ENCODE results near the gene CDK15. TPM values are rescaled to one million over a fixed set of nuclear protein-coding genes. Genes with fewer than 3 reads are reported as not detected.

CDK15 gene
- total RNA-seq, 2 donors from 2014 or later: 1.2 TPM; not detected in 1

- no peak overlapping the region for H3K4me3 ChIP-seq
- no peaks in the 10 kb centered on the region for H3K9me3 ChIP-seq
- intact Hi-C loops (cut with DNase I): no loop called here
- H3K27me3 ChIP-seq (replicated peaks; ENCODE audit: insufficient read depth): no peaks in the 10 kb centered on the region
- H3K27ac ChIP-seq: no peak overlapping the region
- no peak for DNase-seq (ENCODE audit: low spot score)
- no peaks in the 10 kb centered on the region for H3K36me3 ChIP-seq
- no peak for TF ChIP-seq POLR2A (IDR thresholded peaks at IDR 0.05)
- TF ChIP-seq POLR2AphosphoS5 (IDR thresholded peaks at IDR 0.05): no peak
- no peak for TF ChIP-seq CTCF (IDR thresholded peaks at IDR 0.05)
- H3K4me1 ChIP-seq (replicated peaks): no peaks in the 10 kb centered on the region
- WGBS: 79% methylated on average over 5 of the region's 5 CpGs
These were observed 60.5 kb downstream of the CDK15 start for GRCh38 chr2:201866643-201867473.

- intact Hi-C loops (cut with DNase I): no loop called here
- WGBS: 97% methylated on average over 5 of the region's 5 CpGs
- no peak overlapping the region for H3K27ac ChIP-seq
- no peak for TF ChIP-seq POLR2A (IDR thresholded peaks at IDR 0.05)
- no peak for TF ChIP-seq POLR2AphosphoS5 (IDR thresholded peaks at IDR 0.05)
- no peak for TF ChIP-seq CTCF (IDR thresholded peaks at IDR 0.05)
- no peak for DNase-seq (ENCODE audit: low spot score)
- no peaks in the 10 kb centered on the region for H3K4me1 ChIP-seq (replicated peaks)
- no peak overlapping the region for H3K4me3 ChIP-seq
- no peaks in the 10 kb centered on the region for H3K36me3 ChIP-seq
- no peaks in the 10 kb centered on the region for H3K9me3 ChIP-seq
- H3K27me3 ChIP-seq (replicated peaks; ENCODE audit: insufficient read depth): no peaks in the 10 kb centered on the region
These were observed 65.1 kb downstream of the CDK15 start for GRCh38 chr2:201871471-201871870.

GRCh38 chr2:201872591-201872990 is 66.3 kb downstream of the CDK15 start:
- 59% methylated on average over 6 of the region's 6 CpGs for WGBS
- Histone ChIP-seq H3K27me3 (replicated peaks; ENCODE audit: insufficient read depth) (no peaks in the 10 kb centered on the region), H3K4me3 (no peak overlapping the region), H3K9me3 (no peaks in the 10 kb centered on the region), H3K36me3 (no peaks in the 10 kb centered on the region), H3K27ac (no peak overlapping the region), H3K4me1 (replicated peaks) (no peaks in the 10 kb centered on the region)
- DNase-seq (ENCODE audit: low spot score): no peak
- TF ChIP-seq POLR2A (IDR thresholded peaks at IDR 0.05) (no peak), POLR2AphosphoS5 (IDR thresholded peaks at IDR 0.05) (no peak), CTCF (IDR thresholded peaks at IDR 0.05) (no peak)
- intact Hi-C loops (cut with DNase I): no loop called here

- Histone ChIP-seq H3K36me3 (no peaks in the 10 kb centered on the region), H3K4me3 (no peak overlapping the region), H3K27me3 (replicated peaks; ENCODE audit: insufficient read depth) (no peaks in the 10 kb centered on the region), H3K9me3 (no peaks in the 10 kb centered on the region), H3K4me1 (replicated peaks) (no peaks in the 10 kb centered on the region), H3K27ac (no peak overlapping the region)
- intact Hi-C loops (cut with DNase I): no loop called here
- WGBS: 88% methylated on average over 10 of the region's 10 CpGs
- TF ChIP-seq POLR2A (IDR thresholded peaks at IDR 0.05) (no peak), CTCF (IDR thresholded peaks at IDR 0.05) (no peak), POLR2AphosphoS5 (IDR thresholded peaks at IDR 0.05) (no peak)
- DNase-seq (ENCODE audit: low spot score): no peak
These were observed 73.7 kb downstream of the CDK15 start for GRCh38 chr2:201879996-201880395.

- H3K4me1 ChIP-seq (replicated peaks): no peaks in the 10 kb centered on the region
- no peak overlapping the region for H3K4me3 ChIP-seq
- H3K27ac ChIP-seq: no peak overlapping the region
- no peaks in the 10 kb centered on the region for H3K9me3 ChIP-seq
- H3K36me3 ChIP-seq: no peaks in the 10 kb centered on the region
- no peak for DNase-seq (ENCODE audit: low spot score)
- no peaks in the 10 kb centered on the region for H3K27me3 ChIP-seq (replicated peaks; ENCODE audit: insufficient read depth)
- intact Hi-C loops (cut with DNase I): no loop called here
- no peak for TF ChIP-seq POLR2AphosphoS5 (IDR thresholded peaks at IDR 0.05)
- TF ChIP-seq POLR2A (IDR thresholded peaks at IDR 0.05): no peak
- TF ChIP-seq CTCF (IDR thresholded peaks at IDR 0.05): no peak
- 40% methylated on average over 3 of the region's 3 CpGs for WGBS
These were observed 74.2 kb downstream of the CDK15 start for GRCh38 chr2:201880579-201880978.

All from prostate gland (tissue), 2 donors.